Measurements from ENCODE around the gene SLC44A4.

DNA sequence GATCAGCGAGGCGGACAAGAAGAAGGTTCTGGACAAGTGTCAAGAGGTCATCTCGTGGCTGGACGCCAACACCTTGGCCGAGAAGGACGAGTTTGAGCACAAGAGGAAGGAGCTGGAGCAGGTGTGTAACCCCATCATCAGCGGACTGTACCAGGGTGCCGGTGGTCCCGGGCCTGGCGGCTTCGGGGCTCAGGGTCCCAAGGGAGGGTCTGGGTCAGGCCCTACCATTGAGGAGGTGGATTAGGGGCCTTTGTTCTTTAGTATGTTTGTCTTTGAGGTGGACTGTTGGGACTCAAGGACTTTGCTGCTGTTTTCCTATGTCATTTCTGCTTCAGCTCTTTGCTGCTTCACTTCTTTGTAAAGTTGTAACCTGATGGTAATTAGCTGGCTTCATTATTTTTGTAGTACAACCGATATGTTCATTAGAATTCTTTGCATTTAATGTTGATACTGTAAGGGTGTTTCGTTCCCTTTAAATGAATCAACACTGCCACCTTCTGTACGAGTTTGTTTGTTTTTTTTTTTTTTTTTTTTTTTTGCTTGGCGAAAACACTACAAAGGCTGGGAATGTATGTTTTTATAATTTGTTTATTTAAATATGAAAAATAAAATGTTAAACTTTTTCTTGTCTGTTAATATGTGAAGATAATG is 49.0 kb downstream of the SLC44A4 start:
- TF ChIP-seq, protein P1, sequence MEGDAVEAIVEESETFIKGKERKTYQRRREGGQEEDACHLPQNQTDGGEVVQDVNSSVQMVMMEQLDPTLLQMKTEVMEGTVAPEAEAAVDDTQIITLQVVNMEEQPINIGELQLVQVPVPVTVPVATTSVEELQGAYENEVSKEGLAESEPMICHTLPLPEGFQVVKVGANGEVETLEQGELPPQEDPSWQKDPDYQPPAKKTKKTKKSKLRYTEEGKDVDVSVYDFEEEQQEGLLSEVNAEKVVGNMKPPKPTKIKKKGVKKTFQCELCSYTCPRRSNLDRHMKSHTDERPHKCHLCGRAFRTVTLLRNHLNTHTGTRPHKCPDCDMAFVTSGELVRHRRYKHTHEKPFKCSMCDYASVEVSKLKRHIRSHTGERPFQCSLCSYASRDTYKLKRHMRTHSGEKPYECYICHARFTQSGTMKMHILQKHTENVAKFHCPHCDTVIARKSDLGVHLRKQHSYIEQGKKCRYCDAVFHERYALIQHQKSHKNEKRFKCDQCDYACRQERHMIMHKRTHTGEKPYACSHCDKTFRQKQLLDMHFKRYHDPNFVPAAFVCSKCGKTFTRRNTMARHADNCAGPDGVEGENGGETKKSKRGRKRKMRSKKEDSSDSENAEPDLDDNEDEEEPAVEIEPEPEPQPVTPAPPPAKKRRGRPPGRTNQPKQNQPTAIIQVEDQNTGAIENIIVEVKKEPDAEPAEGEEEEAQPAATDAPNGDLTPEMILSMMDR (IDR thresholded peaks at IDR 0.05 in 2 of 3, conservative IDR thresholded peaks at IDR 0.05 in 1 of 3; ENCODE audit: insufficient read depth in 2 of 3, low read depth in 1 of 3, low read length in 3 of 3): peak in 2 of 3 experiments; percentile 59 to 84; a peak in 4 of 6 replicates
- TF ChIP-seq, protein P2, sequence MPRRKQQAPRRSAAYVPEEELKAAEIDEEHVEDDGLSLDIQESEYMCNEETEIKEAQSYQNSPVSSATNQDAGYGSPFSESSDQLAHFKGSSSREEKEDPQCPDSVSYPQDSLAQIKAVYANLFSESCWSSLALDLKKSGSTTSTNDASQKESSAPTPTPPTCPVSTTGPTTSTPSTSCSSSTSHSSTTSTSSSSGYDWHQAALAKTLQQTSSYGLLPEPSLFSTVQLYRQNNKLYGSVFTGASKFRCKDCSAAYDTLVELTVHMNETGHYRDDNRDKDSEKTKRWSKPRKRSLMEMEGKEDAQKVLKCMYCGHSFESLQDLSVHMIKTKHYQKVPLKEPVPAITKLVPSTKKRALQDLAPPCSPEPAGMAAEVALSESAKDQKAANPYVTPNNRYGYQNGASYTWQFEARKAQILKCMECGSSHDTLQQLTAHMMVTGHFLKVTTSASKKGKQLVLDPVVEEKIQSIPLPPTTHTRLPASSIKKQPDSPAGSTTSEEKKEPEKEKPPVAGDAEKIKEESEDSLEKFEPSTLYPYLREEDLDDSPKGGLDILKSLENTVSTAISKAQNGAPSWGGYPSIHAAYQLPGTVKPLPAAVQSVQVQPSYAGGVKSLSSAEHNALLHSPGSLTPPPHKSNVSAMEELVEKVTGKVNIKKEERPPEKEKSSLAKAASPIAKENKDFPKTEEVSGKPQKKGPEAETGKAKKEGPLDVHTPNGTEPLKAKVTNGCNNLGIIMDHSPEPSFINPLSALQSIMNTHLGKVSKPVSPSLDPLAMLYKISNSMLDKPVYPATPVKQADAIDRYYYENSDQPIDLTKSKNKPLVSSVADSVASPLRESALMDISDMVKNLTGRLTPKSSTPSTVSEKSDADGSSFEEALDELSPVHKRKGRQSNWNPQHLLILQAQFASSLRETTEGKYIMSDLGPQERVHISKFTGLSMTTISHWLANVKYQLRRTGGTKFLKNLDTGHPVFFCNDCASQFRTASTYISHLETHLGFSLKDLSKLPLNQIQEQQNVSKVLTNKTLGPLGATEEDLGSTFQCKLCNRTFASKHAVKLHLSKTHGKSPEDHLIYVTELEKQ (CRISPR knock-in tag; IDR thresholded peaks at IDR 0.05): no peak
- TF ChIP-seq, protein P3, sequence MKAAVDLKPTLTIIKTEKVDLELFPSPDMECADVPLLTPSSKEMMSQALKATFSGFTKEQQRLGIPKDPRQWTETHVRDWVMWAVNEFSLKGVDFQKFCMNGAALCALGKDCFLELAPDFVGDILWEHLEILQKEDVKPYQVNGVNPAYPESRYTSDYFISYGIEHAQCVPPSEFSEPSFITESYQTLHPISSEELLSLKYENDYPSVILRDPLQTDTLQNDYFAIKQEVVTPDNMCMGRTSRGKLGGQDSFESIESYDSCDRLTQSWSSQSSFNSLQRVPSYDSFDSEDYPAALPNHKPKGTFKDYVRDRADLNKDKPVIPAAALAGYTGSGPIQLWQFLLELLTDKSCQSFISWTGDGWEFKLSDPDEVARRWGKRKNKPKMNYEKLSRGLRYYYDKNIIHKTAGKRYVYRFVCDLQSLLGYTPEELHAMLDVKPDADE (conservative IDR thresholded peaks at IDR 0.05; ENCODE audit: control insufficient read depth, low read depth, low read length): no peak
- TF ChIP-seq XRCC4 (IDR thresholded peaks at IDR 0.05; ENCODE audit: extremely low read depth, insufficient read depth, insufficient read length): no peak
- peak; percentile 95 for TF ChIP-seq NR2F6 (CRISPR knock-in tag; IDR thresholded peaks at IDR 0.05)
